Naive B cell (primary cell): ENCODE results near the gene GNAI3. TPM values are rescaled to one million over a fixed set of nuclear protein-coding genes. Genes with fewer than 3 reads are reported as not detected.

Source experiments
- ATAC-seq, 2 donors: fragments of 150-1000 bp; cut with Tn5 transposase; 2 replicates each; pipeline ENCODE4 v1.10.0; 2021; ENCODE audit warnings: low read depth in 2 of 2, mild to moderate bottlenecking in 2 of 2, moderate library complexity in 2 of 2
- DNase-seq: peaks from one replicate; pipeline ENCODE4 v3.0.0; 2022
- H3K27ac Mint-ChIP-seq, 6 donors: one replicate each; pipeline ENCODE4 v1.8.0; 2020 to 2022; ENCODE audit warnings: mild to moderate bottlenecking in 6 of 6, mixed read lengths in 6 of 6, moderate library complexity in 5 of 6, inconsistent platforms in 2 of 6
- H3K27me3 Mint-ChIP-seq, 3 donors: one replicate each; pipeline ENCODE4 v1.8.0; 2021 to 2022; ENCODE audit warnings: mixed read lengths in 3 of 3, mild to moderate bottlenecking in 1 of 3
- H3K36me3 Mint-ChIP-seq, 2 donors: one replicate each; pipeline ENCODE4 v1.8.0; 2020 to 2022; ENCODE audit warnings: mixed read lengths in 2 of 2, inconsistent platforms in 1 of 2, mild to moderate bottlenecking in 1 of 2
- H3K4me1 Mint-ChIP-seq, 3 donors: one replicate each; pipeline ENCODE4 v1.8.0; 2020 to 2022; ENCODE audit warnings: mixed read lengths in 3 of 3, inconsistent platforms in 1 of 3, mild to moderate bottlenecking in 1 of 3, moderate library complexity in 1 of 3
- H3K4me3 Mint-ChIP-seq, 8 donors: one replicate each; pipeline ENCODE4 v1.8.0; 2020 to 2022; ENCODE audit warnings: mild to moderate bottlenecking in 8 of 8, mixed read lengths in 8 of 8, moderate library complexity in 8 of 8, inconsistent platforms in 2 of 8
- H3K9me3 Mint-ChIP-seq, 7 donors: one replicate each; pipeline ENCODE4 v1.8.0; 2020 to 2022; ENCODE audit warnings: mixed read lengths in 7 of 7, mild to moderate bottlenecking in 5 of 7, inconsistent platforms in 2 of 7, moderate library complexity in 1 of 7
- polyA plus RNA-seq, 6 donors: library from polyadenylated mRNA; unstranded; fragments of 300-500 nt; fragmentation: Illumina TruSeq; gene quantifications; one replicate each; pipeline ENCODE4 v1.2.3, GENCODE V29; 2021; ENCODE audit warnings: low read depth in 6 of 6

GNAI3 gene
- polyA plus RNA-seq, 6 donors from 2014 or later, result 7.6 to 13.9 (median 8.9) TPM

DNA sequence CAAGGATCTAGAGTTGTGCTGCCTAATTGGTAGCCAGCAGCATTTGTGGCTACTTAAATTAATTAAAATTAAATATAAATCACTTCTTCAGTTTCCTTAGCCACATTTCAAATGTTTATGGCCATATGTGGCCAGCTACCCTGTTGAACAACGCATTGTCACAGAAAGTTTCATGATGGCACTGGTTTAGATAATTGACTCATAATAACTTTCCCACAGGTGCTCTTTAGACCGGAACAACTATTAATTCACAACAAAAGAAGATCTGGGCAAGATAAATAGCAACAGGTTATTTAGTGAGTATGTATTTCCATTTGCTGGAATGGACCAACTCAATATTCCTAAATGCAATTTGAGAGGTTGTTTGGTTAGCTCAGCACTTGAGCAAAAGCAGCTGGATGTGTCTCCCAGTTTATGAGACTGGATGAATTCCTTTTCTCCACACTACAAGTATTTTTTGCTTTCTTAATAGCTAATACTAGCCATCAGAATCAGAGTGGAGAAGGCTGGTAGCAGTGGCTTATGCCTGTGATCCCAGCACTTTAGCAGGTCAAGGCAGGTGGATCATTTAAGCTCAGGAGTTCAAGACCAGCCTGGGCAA is 35.2 kb upstream of the GNAI3 start:
- H3K36me3 Mint-ChIP-seq, result no peaks in the 10 kb centered on the region
- DNase-seq (no peak), ATAC-seq (no peak)
- H3K4me3 Mint-ChIP-seq, result no peak overlapping the region
- peaks cover 17 to 18% (median 17%) of the 10 kb centered on the region in 3 donors for H3K4me1 Mint-ChIP-seq
- H3K27ac Mint-ChIP-seq, result no peak overlapping the region
- H3K9me3 Mint-ChIP-seq, result no peaks in the 10 kb centered on the region
- peaks cover 9 to 44% (median 25%) of the 10 kb centered on the region in 3 donors for H3K27me3 Mint-ChIP-seq

DNA sequence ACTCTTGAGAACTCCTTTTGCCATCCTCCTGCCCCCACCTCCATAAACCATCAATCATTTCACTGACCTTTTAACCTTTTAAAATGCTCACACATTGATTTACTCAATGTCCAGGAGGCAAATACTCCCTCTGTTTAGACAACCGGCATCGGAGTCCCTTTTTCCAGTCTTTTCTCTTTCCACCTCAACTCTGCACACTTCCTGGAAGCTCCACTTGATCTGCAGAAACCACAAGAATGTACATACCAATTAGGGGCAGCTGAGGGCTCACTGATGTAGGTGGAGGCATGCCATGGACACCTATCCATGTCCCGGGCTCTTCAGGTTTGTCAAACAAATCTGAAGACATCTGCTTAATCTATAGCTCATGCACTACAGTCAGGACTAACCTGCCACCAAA is 33.6 kb upstream of the GNAI3 start:
- peak overlapping the region in 1 of 6 donors; percentile 70 for H3K27ac Mint-ChIP-seq
- no peaks in the 10 kb centered on the region for H3K9me3 Mint-ChIP-seq

DNA sequence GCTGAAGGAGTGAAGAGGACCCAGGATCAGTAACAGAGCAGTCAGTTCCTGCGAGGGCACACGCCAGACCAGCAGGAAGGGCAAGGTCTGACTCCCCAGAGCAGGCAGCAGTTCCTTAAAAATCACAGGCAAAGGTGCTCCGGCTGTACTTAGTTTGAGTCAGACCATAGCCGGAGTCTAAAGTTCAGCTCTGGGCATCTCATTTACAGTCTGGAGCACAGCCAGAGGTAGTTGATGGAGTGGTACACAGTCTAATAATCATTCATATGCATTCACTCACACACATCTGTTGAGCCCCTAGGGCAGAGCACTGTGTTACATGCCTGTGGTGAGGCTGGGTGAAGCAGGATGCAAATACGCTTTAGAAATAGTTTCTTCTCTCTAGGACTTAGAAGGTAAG is 31.5 kb upstream of the GNAI3 start:
- no peak for ATAC-seq
- no peak for DNase-seq
- Mint-ChIP-seq H3K27me3 (peaks cover 9 to 22% (median 19%) of the 10 kb centered on the region in 3 donors), H3K4me1 (no peaks in the 10 kb centered on the region), H3K27ac (no peak overlapping the region), H3K4me3 (no peak overlapping the region), H3K9me3 (no peaks in the 10 kb centered on the region), H3K36me3 (no peaks in the 10 kb centered on the region)

More for the DNA sequence above, 33.6 kb upstream of the GNAI3 start:
- Mint-ChIP-seq H3K27me3 (peaks cover 9 to 34% (median 20%) of the 10 kb centered on the region in 3 donors), H3K36me3 (no peaks in the 10 kb centered on the region), H3K4me3 (no peak overlapping the region), H3K4me1 (peaks cover 6 to 7% (median 6%) of the 10 kb centered on the region in 3 donors)
- DNase-seq (no peak), ATAC-seq (no peak)

DNA sequence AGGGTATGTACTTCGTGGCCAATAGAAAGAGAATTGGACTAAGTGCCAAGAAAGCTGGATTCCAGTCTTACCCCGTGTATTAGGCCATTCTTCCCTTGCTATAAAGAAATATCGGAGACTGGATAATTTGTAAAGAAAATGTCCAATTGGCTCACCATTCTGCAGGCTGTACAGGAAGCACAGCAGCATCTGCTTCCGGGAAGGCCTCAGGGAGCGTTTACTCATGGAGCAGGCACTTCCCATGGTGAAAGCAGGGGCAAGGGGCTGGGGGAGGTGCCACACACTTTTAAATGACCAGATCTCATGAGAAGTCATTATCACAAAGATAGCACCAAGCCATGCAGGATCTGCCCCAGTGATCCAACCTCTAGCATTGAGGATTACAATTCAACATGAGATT is 31.1 kb upstream of the GNAI3 start:
- no peak for DNase-seq
- no peaks in the 10 kb centered on the region for H3K4me1 Mint-ChIP-seq
- H3K9me3 Mint-ChIP-seq, result no peaks in the 10 kb centered on the region
- peaks cover 9 to 22% (median 19%) of the 10 kb centered on the region in 3 donors for H3K27me3 Mint-ChIP-seq
- H3K36me3 Mint-ChIP-seq, result no peaks in the 10 kb centered on the region
- no peak for ATAC-seq
- H3K27ac Mint-ChIP-seq, result no peak overlapping the region
- H3K4me3 Mint-ChIP-seq, result no peak overlapping the region

DNA sequence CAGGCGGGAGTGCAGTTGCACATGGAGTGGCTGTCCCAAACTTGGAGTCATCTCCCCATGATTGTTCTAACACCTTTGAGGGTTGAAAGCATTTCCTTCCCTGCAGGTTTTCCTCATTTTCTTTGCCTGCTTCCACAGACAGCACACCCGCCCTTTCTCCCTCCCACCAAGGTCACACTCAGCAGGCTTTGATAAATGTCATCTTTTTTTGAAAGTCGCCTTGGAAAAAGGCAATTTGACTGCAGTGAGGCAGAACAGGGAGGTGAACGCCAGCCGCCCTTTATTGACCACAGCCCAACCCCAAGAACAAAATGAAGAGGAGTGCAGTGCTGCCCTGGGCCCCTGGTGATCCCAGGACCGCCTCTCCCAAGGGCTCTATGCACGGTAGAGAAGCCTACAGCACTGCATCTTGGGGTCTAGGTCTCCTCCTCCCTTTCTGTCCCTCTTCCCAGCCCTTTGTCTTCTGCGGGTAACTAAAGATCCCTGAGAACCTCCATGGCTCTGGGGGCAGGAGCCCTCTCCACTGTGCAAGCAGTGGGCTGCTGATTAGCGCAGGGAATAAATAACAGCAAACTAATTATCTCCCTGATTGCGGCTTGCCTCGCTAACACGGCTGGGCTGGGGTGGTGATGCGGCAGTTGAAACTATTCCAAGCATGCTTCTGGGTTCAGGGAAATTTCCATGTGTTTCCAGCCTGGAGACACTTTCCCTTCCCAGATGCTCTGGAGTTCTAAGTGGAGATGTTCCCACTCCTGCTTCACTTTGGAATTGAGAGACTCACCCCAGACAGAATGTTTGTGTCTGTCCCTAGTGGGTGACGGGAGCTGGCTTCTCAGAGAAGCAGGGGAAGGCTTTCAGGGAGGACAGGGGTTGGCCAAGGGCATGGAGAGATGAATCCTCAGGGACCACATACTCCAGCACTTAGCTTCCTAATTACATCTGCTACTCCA is 27.1 kb upstream of the GNAI3 start:
- ATAC-seq, result no peak
- H3K4me1 Mint-ChIP-seq, result no peaks in the 10 kb centered on the region

DNA sequence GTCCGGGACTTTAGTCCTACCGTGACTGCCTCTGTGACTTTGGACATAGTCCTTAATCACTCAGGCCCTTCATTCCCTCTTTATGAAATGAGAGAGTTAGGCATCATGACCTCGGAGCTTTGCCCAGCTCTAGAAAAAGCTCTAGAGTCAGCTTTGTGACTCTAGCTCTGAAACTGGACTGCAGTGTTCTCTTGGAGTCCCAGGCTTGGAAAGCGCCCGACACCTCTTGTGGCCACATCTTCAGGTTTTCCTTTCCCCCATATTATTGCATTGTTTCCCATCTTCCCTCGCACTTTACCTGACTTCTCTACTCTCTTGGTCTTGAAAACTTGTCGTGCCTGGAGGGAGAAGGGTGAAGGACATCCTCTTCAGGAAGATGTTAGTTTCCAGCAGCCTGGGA is 26.4 kb upstream of the GNAI3 start:
- H3K27ac Mint-ChIP-seq, result no peak overlapping the region
- no peak overlapping the region for H3K4me3 Mint-ChIP-seq
- H3K4me1 Mint-ChIP-seq, result no peaks in the 10 kb centered on the region
- peaks cover 8 to 35% (median 28%) of the 10 kb centered on the region in 3 donors for H3K27me3 Mint-ChIP-seq
- ATAC-seq (no peak), DNase-seq (no peak)
- no peaks in the 10 kb centered on the region for H3K9me3 Mint-ChIP-seq
- no peaks in the 10 kb centered on the region for H3K36me3 Mint-ChIP-seq

More for the DNA sequence above, 27.1 kb upstream of the GNAI3 start:
- Mint-ChIP-seq H3K27me3 (peaks cover 8 to 34% (median 28%) of the 10 kb centered on the region in 3 donors), H3K27ac (peak overlapping the region in 1 of 6 donors; percentile 75), H3K4me3 (no peak overlapping the region), H3K36me3 (no peaks in the 10 kb centered on the region), H3K9me3 (no peaks in the 10 kb centered on the region)
- DNase-seq, result no peak

DNA sequence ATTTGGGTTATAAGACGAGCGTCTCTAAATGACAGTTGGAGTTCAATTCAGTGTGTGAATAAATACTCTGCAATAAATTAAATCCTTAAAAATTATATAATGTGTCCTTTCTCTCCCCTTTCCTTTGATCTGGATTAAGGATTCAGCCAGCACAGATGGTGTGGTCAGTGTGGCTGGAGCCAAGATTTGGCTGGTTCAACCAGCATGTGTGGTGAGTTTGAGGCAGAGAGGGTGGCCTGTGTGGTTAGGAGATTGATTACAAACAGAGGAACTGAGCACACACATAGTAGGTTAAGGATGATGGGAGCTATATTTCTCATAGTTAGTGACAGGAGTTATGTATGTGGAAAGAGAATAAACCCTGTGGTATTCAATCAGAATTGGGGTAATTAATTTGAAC is 24.7 kb upstream of the GNAI3 start:
- no peaks in the 10 kb centered on the region for H3K36me3 Mint-ChIP-seq
- no peaks in the 10 kb centered on the region for H3K9me3 Mint-ChIP-seq
- ATAC-seq, result no peak
- H3K4me3 Mint-ChIP-seq, result no peak overlapping the region
- H3K4me1 Mint-ChIP-seq, result no peaks in the 10 kb centered on the region
- no peak for DNase-seq
- H3K27ac Mint-ChIP-seq, result no peak overlapping the region
- peaks cover 8 to 39% (median 35%) of the 10 kb centered on the region in 3 donors for H3K27me3 Mint-ChIP-seq

DNA sequence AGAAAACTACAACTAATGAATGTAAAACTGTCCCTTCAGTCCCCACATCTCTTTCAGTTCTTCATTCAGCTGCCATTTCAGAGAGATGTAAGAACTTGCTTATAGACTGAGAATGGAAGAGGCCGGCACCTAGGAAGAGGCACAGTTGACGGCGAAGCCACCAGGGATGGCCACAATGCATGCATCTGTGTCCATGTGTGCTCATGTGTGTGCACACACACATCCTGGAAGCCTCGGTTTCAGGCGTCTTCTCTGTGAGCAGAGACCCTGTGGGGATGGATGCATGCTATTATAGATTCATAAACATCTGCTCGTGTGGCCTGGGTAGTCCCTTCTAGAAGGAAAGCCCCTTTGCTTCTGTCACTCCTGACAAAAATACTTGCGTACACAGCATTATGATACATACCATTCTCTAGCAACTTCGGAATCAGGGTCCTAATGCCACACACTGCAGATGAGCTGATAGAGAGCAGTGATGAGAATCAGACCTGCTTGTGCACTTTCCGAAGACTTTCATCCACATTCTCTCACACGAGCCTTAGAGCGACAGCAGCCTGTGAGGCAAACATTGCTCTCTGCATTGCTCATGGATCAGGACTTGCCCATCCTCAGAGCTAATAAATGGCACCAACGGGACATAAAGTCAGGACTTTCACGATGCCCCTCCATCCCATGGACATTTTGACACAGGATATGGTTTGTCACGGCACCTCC is 21.2 kb upstream of the GNAI3 start:
- Mint-ChIP-seq H3K4me3 (no peak overlapping the region), H3K27ac (no peak overlapping the region), H3K4me1 (peaks cover 0 to 9% (median 4%) of the 10 kb centered on the region in 3 donors), H3K9me3 (no peaks in the 10 kb centered on the region), H3K36me3 (no peaks in the 10 kb centered on the region), H3K27me3 (peaks cover 4 to 33% (median 18%) of the 10 kb centered on the region in 3 donors)
- ATAC-seq (peak; percentile 35 to 59), DNase-seq (no peak)

DNA sequence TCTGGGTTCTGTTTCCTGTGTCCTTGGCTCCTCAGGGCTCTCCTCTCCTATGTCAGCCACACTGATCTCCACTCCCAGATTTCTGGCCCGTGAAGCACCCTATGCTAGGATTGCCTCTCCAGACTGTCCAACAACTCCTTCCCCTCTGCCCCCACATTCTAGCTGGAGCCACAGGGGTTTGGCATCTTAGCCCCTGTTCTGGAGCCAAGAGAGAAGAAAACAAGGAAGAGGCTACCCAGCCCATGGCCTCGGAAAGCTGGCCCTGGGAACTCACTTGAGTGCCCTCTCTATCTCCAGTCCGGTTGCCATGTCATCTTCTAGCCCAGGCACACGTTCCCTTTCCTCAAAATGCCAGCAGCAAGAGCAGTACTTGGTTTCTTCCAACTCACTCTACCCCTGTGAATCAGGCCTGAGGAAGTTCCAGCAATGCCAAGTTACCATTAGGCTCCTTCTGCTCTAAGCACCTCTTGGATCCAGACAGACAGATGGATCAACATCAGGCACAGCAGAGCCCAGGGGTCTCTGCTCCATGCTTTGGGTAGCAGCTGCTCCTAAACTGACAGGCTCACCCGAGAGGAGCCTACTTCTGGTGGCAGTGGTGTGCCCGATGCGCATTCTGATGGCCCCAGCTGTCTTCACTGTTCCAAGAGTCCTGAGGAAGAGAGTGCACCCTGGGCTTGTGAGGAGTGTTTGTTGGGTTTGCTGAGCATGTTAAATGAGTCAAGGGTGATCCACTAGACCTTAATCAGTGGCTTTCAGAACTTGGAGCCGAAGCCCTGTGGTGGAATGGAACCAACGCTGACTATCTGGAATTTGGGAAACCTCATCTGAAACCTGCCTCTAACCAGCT is 20.3 kb upstream of the GNAI3 start:
- Mint-ChIP-seq H3K27ac (peak overlapping the region in 2 of 6 donors; percentile 7 to 19), H3K4me1 (peaks cover 0 to 17% (median 10%) of the 10 kb centered on the region in 3 donors), H3K36me3 (no peaks in the 10 kb centered on the region), H3K27me3 (peaks cover 4 to 31% (median 9%) of the 10 kb centered on the region in 3 donors), H3K9me3 (no peaks in the 10 kb centered on the region), H3K4me3 (no peak overlapping the region)
- no peak for ATAC-seq
- DNase-seq, result no peak

DNA sequence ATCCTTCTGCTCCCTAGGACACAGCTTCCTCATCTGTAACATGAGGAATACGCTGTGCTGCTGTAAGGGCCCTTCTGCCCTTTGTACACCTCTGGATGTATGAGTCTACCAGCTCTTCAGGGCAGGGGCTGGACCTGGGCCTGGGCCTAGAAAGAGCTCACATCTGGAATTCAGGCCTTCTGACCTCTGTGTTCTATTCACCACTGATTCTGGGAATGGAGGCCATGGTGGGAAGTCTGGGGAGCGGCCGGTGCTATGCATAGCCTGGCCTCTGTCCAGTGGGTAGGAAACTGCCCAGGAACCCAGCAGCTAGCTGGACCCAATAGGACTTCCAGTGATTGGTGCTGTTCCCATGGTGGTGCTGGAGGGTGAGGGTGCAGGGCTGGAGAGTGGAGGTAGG is 19.7 kb upstream of the GNAI3 start:
- peaks cover 4 to 28% (median 8%) of the 10 kb centered on the region in 3 donors for H3K27me3 Mint-ChIP-seq
- DNase-seq (no peak), ATAC-seq (no peak)
- no peak overlapping the region for H3K27ac Mint-ChIP-seq
- H3K9me3 Mint-ChIP-seq, result no peaks in the 10 kb centered on the region
- peaks cover 0 to 17% (median 10%) of the 10 kb centered on the region in 3 donors for H3K4me1 Mint-ChIP-seq
- H3K36me3 Mint-ChIP-seq, result no peaks in the 10 kb centered on the region
- H3K4me3 Mint-ChIP-seq, result no peak overlapping the region

DNA sequence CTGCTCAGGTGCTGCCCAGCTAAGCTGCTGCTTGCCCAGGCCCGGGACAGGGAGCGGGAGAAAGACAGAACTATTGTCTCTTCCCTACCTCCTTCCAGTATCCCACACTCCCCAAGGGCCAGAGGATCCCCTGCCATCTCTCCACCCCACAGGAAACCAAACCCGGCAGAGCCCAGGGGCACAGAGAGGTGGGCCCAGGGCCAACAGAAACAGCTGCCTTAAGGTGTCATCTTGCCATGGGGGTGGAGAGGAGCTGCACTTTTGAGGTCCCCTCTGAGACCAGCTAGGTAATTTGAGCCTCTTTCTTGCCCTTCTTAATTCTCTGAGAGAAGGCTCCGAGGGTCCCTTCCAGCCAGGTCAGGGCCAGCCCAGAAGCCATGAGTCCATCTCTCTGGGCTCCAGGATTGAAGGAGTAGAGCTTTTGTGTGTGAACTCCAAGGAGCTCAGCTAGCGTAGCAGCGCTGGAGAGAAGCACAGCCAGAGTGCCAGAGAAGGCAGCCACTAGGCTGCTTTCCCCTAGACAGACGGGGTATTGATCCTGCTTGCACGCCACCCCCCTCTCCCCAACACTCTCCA is 18.4 kb upstream of the GNAI3 start:
- peak overlapping the region in 2 of 6 donors; percentile 32 to 77 for H3K27ac Mint-ChIP-seq
- H3K4me3 Mint-ChIP-seq, result no peak overlapping the region
- no peak for ATAC-seq
- no peak for DNase-seq
- H3K36me3 Mint-ChIP-seq, result no peaks in the 10 kb centered on the region
- H3K27me3 Mint-ChIP-seq, result peaks cover 4 to 24% (median 8%) of the 10 kb centered on the region in 3 donors
- H3K4me1 Mint-ChIP-seq, result peaks cover 0 to 17% (median 10%) of the 10 kb centered on the region in 3 donors
- no peaks in the 10 kb centered on the region for H3K9me3 Mint-ChIP-seq

DNA sequence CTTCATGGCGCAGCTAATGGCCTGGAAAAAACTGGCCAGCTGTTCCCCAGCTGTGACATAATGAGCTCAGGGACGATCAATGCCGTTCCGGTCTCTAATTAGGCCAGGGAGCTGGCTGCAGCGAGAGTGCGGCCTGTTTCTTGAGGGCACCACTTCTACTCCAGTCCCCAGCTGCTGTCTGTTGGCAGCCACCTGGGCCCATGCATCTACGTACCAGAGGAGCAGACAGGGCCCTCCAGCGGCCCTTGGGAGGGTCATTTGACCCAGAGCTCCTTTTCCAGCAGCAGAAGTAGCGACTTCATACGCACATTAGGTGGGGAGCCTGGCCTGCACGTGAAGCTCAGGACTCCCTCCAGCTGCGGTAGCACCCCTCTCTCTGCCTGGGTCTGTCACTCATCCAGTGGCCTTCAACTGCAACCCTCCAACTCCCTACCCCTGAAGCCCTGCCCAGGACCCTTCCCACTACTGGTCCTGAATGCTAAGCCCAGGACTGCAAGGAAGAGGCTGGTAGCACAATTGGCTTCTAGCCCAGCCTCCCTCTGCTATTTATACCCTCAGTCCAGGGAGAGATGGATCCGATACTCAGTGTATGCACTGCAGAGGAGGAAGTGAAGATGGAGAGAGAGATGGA is 17.8 kb upstream of the GNAI3 start:
- Mint-ChIP-seq H3K36me3 (no peaks in the 10 kb centered on the region), H3K4me3 (no peak overlapping the region), H3K4me1 (peaks cover 0 to 17% (median 10%) of the 10 kb centered on the region in 3 donors), H3K9me3 (no peaks in the 10 kb centered on the region), H3K27me3 (peaks cover 4 to 23% (median 8%) of the 10 kb centered on the region in 3 donors), H3K27ac (no peak overlapping the region)
- ATAC-seq, result no peak
- DNase-seq, result no peak
